Measurements from ENCODE around the gene BICD2.
A peak's percentile ranks its signal among the peaks of the same experiment; 100 is the strongest.
"Not testable (repeated sequence)": the region's sequence is repeated elsewhere in the genome, so short reads cannot be mapped to it uniquely, and the experiment has no call there.

The BICD2 gene

DNA sequence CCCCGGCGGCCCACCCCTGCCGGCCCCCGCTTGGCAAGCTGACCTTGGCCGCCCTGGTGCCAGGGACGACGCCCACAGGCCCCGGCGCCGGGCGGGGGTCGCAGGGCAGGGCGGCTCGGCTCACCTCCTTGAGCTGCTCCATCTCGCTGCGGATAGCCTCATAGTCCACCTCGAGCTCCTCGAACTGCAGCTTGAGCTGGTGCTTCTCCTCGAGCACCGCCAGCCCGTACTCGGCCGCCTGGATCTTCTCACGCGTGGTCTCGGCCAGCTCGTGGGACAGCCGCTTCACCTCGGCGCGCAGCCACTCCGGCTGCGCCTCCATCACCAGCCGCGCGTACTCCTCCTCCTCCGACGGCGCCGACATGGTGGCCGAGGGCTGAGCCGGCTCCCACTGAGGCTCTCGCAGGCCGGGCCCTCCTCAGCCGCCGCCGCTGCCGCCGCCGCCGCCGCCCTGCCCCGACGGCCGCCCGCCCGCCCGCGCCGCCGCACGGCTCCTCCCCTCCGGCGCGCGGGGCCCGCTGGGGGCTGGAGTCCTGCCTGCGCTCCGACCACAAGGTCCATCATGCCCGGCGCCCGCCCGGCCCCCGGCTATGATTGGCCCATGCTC is at the start of gene BICD2:
Gene BICD2 (minus strand): TSS at position 453 of the 607 bp plus-strand sequence. CDS start 89 bp downstream, at position 364.
- no peak for DNase-seq (ENCODE audit: low read depth)

DNA sequence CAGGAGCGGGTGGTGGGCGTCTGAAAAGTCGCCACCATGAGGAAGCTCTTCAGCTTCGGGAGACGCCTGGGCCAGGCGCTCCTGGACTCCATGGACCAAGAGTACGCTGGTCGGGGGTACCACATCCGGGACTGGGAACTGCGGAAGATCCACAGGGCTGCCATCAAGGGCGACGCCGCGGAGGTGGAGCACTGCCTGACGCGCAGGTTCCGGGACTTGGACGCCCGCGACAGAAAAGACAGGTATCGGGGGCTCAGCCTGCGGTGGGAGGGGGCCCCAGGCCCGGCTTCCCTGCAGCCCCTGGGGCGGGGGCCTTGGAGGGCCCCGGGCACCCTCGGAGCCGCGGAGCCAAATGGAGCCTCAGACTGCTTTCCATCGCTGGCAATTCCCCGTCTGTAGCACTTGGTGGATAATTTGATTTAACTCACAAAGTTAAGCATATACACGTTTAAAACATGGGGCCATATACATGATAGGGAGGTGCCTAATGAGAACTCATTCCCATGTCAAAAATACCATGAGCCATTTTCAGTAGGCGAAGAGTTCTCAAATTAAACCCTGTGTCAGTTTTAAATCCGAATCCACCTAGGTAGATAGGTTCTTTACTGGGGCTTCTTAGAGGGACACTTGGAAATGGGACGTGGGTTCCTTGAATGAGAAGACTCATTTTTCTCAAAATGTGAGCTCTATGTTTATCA is 45.1 kb upstream of the BICD2 start:
- DNase-seq (ENCODE audit: low read depth), result not testable (repeated sequence)

DNA sequence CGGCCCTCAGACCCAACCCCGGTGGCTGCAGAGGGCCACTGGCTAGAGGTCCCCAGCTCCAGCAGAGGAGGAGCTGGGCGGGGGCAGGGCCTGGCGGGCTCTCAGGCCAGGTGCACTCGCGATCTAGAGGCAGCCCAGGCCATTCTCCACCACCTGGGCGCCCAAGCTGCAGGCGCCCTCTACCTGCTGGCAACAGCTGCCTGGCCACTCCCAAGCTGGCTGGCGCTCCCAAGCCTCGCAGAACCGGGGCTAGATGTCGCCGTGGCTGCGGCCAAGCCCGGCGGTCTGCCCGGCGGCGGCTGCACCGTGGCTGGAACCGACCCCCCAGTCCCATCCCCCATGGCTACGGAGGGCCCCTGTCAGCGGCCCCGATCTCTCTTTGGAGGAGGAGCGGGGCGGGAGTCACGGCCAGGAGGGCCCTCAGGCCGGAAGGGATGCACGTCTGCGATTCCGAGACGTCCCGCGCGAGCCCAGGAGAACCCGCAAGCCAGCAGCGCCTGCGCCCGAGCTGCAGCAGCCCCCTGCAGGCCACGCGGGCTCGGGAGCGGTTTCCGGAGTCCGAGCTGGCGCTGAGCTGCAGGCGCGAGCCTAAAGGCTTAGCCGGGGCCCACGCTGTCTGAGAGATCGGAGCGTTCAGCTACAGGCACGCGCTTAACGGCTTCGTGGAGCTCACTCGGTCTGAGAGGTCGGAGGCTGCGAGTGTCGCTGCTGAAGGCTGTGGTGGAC is 44.3 kb upstream of the BICD2 start:
- peak; percentile 36 for DNase-seq (ENCODE audit: low read depth)

DNA sequence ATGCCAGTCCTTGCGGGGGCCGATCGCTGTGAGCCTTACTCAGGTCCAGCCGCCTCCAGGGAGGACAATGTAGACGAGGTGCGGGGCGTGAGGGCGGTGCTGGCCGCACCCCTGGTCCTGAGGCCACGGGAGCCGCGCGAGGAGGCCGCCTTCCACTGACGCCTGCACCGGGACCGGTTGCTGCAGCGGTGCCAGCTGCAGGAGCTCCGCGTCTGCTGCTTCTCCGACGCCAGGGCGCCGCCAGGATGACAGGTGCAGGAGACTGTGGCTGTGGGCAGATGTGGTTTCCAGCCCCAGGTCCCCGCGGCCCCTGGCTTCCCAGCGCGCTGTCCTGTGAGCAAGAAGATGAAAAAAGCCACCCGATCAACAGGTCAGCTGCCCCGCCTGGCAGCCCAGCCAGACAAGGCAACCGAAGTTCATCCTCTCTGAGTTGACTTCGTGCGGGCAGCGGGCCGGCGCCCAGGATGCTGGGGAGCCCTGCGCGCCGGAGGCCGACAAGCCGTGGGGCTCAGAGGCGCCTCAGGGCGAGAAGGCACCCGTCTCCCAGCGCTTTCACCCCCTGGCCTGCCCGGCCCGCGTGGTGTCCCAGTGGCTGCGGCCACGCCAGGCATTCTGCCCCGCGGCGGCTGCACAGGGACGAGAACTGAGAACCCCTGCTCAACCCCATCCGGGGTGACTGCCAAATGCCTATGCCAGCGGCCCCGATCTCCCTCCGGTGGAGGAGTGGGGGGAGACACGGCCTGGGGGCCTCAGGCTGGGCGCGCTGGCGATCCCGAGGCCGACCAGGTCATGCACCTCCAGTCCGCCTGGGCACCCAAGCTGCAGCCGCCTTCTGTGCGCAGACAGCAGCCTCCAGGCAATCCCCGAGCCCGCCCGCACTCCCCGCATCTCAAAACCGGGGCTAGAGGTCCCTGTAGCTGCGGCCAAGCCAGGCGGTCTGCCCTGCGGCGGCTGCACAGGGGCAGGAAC is 43.4 kb upstream of the BICD2 start:
- DNase-seq (ENCODE audit: low read depth), result no peak

DNA sequence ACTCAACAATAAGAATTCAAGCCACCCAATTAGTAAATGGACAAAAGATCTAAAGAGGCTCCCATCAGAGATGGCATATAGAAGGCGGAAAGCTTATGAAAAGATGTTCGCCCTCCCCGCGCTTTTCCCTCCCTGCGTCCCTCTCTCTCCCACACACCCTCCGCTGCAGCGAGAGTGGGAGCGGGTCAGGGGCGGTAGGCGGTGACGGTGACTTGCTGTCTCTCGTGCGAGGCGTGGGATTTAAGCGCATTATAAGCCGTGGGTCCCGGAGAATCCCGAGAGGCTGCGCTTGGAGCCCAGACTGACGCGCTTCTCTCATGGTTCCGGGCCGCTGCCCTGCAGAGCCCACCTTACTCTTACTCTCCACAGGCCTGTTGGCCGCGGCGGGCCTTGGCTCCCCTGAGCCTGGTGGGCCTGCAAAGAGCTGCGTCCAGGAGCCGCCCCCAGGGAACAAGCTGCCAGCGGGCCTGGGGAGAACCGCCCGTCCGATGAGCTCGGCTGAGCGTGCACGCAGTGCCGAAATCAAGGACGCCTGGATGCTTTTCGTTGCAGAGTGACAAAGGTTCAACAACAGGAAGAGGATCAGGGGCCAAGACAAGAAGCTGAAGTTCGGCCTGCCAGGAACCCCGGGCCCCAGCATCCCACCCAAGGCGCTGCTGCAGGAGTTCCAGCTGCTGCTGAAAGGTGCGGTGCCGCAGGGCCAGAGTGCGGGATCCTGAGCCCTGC is 42.6 kb upstream of the BICD2 start:
- DNase-seq (ENCODE audit: low read depth), result no peak

DNA sequence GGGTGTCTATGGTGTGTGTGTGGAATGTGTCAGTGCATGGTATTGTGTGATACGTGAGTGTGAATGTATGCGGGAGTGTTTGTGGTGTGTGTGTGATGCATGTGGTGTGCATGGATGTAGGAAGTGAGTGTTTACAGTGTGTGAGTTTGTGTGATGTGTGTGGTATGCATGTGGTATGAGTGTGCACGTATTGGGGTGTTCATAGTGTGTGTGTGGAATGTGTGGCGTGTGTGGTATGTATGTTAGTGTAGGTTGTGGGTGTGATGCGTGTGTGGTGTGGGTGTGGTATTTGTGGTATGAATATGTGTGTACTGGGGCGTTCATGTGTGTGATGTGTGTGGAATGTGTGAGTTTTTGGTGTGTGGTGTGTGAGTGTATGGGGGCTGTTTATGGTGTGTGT is 40.1 kb upstream of the BICD2 start:
- DNase-seq (ENCODE audit: low read depth), result no peak

DNA sequence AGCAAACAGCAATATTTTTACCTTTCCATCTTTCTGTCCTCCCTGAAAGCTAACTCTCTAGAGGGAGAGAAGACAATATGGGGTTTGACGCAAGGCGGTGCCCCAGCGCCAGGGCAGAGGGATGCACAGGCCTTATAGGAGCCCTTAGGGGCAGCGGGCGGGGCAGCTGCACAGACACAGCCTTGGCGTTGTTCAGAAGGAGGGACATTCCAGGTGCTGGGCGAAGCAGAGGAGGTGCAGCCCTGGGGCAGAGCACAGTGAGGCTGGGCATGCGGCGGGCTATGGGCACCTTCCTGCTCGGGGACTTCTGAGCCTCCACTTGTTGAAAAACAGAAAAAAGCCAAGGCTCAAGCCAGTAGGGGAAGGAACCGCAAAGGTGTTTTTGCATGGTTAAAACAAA is 33.7 kb upstream of the BICD2 start:
- no peak for DNase-seq (ENCODE audit: low read depth)

DNA sequence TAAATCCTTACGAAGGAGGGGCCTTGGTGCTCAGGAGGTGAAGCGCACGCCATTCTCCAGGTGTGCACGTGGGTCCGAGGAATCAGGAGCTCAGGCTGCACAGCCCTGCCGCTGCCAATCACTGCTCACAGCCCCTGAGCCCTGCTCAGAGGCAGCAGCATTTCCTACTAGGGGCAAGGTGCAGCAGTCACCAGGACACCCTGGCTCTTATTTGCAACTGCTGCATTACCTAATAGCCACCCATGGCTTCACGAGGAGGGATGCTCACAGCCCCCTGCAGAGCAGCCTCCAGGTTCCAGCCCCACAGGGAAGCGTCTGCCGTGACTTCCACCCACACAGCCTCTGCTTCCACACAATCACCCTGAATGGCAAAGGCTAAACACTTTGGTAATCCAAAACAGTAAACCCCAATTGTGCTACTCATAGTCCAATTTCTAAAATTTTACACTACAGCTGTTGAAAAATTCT is 31.7 kb upstream of the BICD2 start:
- not testable (repeated sequence) for DNase-seq (ENCODE audit: low read depth)

DNA sequence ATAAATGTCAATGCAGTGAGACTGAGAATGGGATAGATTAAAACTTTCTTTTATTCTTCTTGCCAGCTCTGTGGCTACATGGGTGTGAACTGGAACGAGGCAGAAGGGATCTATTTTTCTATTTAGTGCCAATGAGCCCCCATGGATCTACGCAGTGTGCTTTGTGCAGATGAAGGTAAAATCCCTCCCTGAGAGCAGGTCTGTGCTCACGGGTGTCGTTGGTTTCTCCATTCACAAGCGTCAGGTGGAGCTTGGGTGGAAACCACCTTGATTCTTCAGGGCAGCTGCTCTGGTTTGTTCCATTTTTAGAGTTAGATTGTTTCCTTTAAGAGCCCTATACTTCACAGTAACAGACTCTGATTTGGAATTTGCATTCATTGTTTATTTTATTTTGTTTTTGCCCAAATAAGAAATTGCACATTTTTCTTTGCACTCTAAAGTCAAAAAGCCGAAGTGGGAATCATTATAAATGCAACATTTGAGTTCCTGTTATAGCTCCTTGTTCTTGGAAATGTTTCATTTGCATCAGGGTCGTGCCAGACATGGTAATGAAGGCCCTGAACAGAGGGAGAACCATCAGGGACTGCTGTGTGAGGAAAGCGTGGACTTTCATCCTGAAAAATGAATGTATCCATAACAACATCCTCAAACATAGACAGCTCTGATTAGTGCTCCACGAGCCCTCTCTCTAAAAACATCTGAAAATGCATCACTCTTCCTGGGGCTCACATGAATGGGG is 31.1 kb upstream of the BICD2 start:
- no peak for DNase-seq (ENCODE audit: low read depth)

DNA sequence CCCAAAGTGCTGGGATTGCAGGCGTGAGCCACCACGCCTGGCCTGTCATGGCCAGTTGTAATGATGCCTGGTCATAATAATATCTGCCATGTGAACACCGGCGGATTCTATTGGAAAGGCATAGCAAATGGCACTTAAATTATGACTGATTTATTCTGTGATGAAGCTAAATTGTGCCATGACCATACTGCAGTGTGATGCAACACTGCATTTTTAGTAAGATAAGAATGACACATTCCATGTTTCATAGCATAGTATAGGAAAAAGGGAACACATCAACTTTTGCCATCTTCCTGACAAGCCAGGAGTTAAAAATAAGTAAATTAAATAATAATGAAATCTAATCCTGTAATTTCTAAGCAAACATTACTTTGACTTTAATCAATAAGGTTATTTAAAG is 30.4 kb upstream of the BICD2 start:
- DNase-seq (ENCODE audit: low read depth), result no peak

DNA sequence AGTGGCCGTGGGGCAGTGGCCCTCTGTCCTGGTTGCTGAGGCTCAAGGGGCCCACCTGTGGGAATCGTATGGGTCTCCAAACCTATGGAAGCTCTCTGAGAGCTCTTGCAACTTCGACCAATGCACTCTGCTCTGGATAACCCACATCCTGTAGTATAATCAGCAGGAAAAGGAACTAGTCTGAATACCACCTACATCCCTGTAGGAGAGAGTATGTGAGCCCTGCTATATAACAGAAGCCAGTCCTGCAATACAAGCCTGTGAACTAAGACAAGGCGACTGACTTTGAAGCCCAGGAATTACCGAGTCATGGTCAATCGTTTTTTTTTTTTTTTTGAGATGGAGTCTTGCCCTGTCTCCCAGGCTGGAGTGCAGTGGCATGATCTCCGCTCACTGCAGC is 29.8 kb upstream of the BICD2 start:
- DNase-seq (ENCODE audit: low read depth), result no peak

DNA sequence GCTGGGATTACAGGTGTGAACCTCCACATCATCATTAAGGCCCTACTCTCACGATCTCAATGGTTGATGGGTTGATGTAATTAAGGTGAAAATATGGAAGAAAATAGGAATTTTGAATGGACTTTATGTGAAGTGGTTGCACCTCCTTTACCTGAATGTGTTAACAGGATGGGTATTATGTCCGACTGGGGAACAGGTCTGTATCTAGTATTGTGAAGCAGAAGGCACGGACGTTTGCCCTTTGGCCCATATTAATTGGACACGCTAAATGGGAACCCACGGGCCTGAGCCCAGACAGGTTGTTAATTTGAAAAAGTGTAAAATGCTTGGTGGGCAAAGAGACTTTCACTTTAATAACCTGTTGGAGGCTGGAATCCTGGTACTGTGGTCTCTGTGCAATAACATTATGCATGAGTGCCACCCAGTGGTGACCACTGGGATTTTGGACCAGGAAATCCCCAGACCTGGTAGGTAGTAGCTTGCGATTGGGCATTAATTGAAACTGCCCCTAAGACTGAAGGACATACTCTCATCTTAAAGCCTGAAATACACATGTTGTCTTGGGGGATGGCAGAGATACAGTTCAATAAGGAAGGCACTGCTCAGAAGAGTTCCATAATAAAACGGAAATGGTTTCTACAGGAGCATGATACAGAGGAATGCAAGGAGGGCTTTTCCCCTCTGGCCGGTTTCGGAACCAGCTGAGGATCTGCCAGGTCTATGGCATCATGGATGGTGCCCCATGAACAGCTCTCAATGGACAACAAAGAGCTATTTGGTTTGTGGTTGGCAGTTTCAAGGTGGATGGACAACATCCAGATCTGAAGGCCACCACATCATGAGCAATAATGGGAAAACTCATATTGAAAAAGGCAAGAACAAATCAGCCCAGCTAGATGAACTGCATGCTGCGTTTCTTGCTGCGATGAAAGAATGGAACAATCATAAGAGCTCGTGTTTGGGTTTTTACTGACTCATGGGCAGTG is 26.2 kb upstream of the BICD2 start:
- peak; percentile 66 for DNase-seq (ENCODE audit: low read depth)

DNA sequence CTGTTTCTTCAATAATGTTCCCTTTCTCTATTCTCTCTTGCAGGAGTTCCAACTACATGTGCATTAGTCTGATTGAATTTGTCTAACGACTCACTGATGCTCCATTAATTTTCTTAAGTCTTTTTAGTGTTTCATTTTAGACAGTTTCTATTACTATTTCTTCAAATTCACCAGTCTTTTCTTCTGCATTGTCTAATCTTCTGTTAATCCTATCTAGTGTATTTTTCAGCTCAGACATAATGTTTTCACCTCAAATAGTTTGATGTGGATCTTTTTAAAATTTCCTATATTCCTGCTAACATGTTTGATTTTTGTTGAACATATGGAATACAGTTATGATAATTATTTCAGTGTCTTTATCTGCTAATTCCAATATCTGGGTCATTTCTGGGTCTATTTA is 21.7 kb upstream of the BICD2 start:
- no peak for DNase-seq (ENCODE audit: low read depth)

DNA sequence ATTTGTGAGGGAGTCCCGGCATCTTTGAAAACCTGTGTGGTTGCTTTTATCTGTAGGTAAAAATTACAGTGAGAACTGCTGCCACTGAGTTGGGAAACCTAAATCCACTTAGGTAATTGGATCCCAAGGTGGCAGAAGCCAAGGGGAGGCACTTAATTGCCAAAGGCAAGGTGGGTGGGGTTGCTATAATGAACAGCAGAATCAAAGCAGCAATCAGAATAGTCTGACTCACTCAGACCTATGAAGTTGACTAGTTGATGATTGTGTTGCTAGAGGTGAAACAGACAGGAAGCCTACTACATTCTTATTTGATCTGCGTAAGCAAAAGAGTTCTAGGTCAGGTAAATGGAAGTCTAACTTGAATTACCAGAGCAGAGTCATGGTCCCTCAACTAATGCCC is 17.3 kb upstream of the BICD2 start:
- DNase-seq (ENCODE audit: low read depth), result no peak

DNA sequence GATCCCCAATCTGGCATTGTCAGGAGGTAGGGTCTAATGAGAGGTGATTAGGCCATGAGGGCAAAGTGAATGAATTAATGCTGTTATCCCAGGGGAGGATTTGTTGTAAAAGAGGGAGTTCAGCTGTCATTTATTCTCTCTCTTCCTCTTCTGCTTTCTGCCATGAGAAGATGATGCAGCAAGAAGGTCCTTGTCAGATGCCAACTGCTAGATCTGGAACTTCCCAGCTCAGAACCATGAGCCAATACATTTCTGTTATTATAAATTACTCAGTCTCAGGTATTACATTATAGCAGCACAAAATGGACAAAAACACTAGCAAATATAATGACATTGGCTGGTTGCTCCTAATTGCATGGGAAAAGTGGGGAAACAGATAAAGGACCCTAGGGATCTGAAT is 15.6 kb upstream of the BICD2 start:
- DNase-seq (ENCODE audit: low read depth), result no peak

DNA sequence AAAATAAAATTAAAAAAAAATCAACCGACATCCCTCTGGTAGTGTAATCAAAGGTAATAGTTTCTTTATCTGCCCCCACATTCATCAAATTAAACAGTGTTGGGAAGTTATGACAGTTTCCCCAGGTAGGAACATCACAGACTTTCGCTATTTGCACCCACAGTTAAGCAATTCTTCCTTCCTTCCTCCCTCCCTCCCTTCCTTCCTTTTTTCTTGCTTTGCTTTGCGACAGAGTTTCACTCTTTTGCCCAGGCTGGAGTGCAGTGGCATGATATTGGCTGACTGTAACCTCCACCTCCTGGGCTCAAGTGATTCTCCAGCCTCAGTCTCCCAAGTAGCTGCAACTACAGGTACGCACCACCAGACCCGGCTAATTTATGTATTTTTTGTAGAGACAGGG is 10.8 kb upstream of the BICD2 start:
- DNase-seq (ENCODE audit: low read depth), result no peak

DNA sequence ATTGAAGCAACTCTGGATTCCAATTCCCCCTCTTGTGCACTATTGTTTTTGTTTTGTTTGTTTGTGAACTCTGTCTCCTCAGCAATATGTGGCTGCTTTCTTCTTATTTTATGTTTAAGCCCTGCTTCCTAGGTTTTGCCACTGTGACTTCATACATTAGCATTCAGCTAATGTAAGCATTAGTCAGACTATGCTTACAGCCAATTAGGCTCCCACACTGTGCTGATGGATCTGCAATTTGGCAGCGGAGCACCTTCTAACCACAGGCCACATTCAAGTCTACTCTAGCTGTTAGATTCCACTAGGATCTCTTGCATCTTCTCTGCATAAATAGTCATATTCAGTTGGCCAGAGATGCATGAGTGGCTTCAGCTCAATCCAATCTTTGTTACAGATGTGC is 9.6 kb upstream of the BICD2 start:
- peak; percentile 44 for DNase-seq (ENCODE audit: low read depth)

DNA sequence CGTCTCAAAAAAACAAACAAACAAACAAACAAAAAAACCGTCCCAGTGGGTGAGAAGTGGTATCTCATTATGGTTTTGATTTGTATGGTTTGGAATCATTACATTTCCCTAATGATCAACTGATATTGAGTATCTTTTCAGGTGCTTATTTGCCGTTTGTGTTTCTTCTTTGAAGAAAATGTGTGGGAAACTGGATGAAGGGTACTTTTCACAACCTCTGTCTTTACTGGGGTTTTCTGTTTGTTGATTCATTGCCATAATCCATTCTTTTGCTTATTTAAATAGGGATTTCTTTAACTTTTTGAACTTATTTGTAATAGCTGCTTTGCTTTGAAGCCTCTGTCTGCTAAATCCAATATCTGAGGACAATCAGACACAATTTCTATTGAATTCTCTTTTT is 9.2 kb upstream of the BICD2 start:
- no peak for DNase-seq (ENCODE audit: low read depth)

DNA sequence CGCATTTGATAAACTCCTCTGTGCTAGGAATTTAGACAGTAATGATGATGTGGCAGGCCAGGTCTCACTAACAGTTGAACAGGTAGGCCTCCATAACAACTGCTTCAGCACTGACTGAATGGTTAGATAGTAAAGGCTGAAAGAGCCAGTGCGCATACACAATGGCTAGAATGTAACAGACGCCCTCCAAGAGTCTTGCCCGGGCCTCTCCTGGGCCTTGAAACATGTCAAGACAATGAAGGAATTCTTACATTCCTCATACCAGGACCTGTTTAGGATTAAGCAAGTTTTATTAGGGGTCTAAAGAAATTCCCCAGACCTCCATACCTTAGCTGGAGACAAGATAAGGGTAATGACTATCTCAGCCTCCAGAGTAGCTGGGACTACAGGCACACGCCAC is 6.7 kb upstream of the BICD2 start:
- DNase-seq (ENCODE audit: low read depth), result no peak
